B cell (primary cell): ENCODE results near the gene PXN. TPM values are rescaled to one million over a fixed set of nuclear protein-coding genes. Genes with fewer than 3 reads are reported as not detected.
"Not testable (repeated sequence)": the region's sequence is repeated elsewhere in the genome, so short reads cannot be mapped to it uniquely, and the experiment has no call there.

Source experiments
- ATAC-seq: fragments of 200-7000 bp; cut with Tn5 transposase; one replicate; pipeline ENCODE4 v1.10.0; 2021; ENCODE audit warnings: low read depth, mild to moderate bottlenecking, moderate number of reproducible peaks, moderate library complexity
- CTCF ChIA-PET: fragments of 350-600 bp; sonication (Branson Sonifier 250); formaldehyde crosslinking; loops from one replicate; lab custom pipeline; 2021; ENCODE audit warnings: antibody characterized with exemption, inconsistent platforms; lab: Charles Lee
- POLR2A ChIA-PET: fragments of 350-600 bp; sonication (Branson Sonifier 250); formaldehyde crosslinking; loops from one replicate; lab custom pipeline; 2021; ENCODE audit warnings: antibody characterized with exemption; lab: Charles Lee
- DNase-seq: peaks from one replicate; pipeline ENCODE4 v3.0.0; 2013
- H2AFZ ChIP-seq: 2 replicates; pipeline ENCODE4 v1.6.1; 2012; ENCODE audit warnings: mild to moderate bottlenecking, low read depth, low read length; ENCODE audit not compliant: insufficient read depth, poor library complexity, severe bottlenecking
- H3K27ac ChIP-seq, 2 donors: 1 replicate in 1 of 2; 2 replicates in 1 of 2; pipeline ENCODE4 v1.5.1; 2012 to 2013; ENCODE audit warnings: low read length in 2 of 2, mild to moderate bottlenecking in 2 of 2, moderate library complexity in 1 of 2
- H3K27me3 ChIP-seq, 4 experiments: fragments of 200-600 bp in 1 of 4; sonication (generic) in 1 of 4; replicated peaks in 1 of 4; 1 replicate in 2 of 4; 2 replicates in 2 of 4; pipeline versions ENCODE4 v1.6.1 to v1.7.0; 2013 to 2016; ENCODE audit warnings: low read length in 3 of 4, mild to moderate bottlenecking in 2 of 4, mixed read lengths in 1 of 4, moderate library complexity in 1 of 4; ENCODE audit not compliant: insufficient read depth in 4 of 4, control insufficient read depth in 3 of 4; ENCODE audit errors: control extremely low read depth in 1 of 4
- H3K36me3 ChIP-seq, 2 experiments: replicated peaks in 1 of 2; 1 replicate in 1 of 2; 2 replicates in 1 of 2; pipeline versions ENCODE4 v1.6.1 to v1.7.1; 2013; ENCODE audit warnings: low read length in 1 of 2; ENCODE audit not compliant: insufficient read depth in 2 of 2, control insufficient read depth in 1 of 2; ENCODE audit errors: control extremely low read depth in 1 of 2, extremely low read depth in 1 of 2
- H3K4me1 ChIP-seq, 2 donors: fragments of 200-600 bp in 1 of 2; sonication (generic) in 1 of 2; 1 replicate in 1 of 2; 2 replicates in 1 of 2; pipeline versions ENCODE4 v1.5.1 to v1.6.1; 2013 to 2017; ENCODE audit warnings: low read length in 2 of 2; ENCODE audit not compliant: control insufficient read depth in 2 of 2, insufficient read depth in 2 of 2
- H3K4me2 ChIP-seq: replicated peaks from 2 replicates; pipeline ENCODE3; 2012; ENCODE audit warnings: mild to moderate bottlenecking, low read depth, low read length; ENCODE audit not compliant: poor library complexity, severe bottlenecking
- H3K4me3 ChIP-seq, 5 experiments: fragments of 200-600 bp in 1 of 5; sonication (generic) in 1 of 5; 1 replicate in 3 of 5; 2 replicates in 2 of 5; pipeline versions ENCODE4 v1.5.1 to v1.7.0; 2011 to 2016; ENCODE audit warnings: low read length in 4 of 5, mild to moderate bottlenecking in 4 of 5, low read depth in 2 of 5, control low read depth in 1 of 5, moderate library complexity in 1 of 5; ENCODE audit not compliant: insufficient read depth in 1 of 5; ENCODE audit errors: control extremely low read depth in 1 of 5, extremely low read depth in 1 of 5
- H3K79me2 ChIP-seq: fragments of 200-600 bp; sonication (generic); one replicate; pipeline ENCODE4 v1.6.0; 2016; ENCODE audit warnings: low read length; ENCODE audit not compliant: control insufficient read depth, insufficient read depth
- H3K9ac ChIP-seq: fragments of 200-600 bp; sonication (generic); 2 replicates; pipeline ENCODE4 v1.6.1; 2017; ENCODE audit warnings: mild to moderate bottlenecking, low read length, moderate library complexity
- H3K9me3 ChIP-seq, 3 donors: one replicate each; pipeline versions ENCODE4 v1.6.1 to v1.7.1; 2013; ENCODE audit warnings: low read length in 2 of 3; ENCODE audit not compliant: control insufficient read depth in 2 of 3, insufficient read depth in 1 of 3; ENCODE audit errors: control extremely low read depth in 1 of 3
- H4K20me1 ChIP-seq: 2 replicates; pipeline ENCODE4 v1.6.0; 2012; ENCODE audit warnings: mild to moderate bottlenecking, low read length; ENCODE audit not compliant: insufficient read depth, control insufficient read depth, poor library complexity, severe bottlenecking
- H3K27ac Mint-ChIP-seq: one replicate; pipeline ENCODE4 v1.8.0; 2021; ENCODE audit warnings: mixed read lengths
- H3K27me3 Mint-ChIP-seq: one replicate; pipeline ENCODE4 v1.8.0; 2021; ENCODE audit warnings: mixed read lengths
- H3K4me1 Mint-ChIP-seq: one replicate; pipeline ENCODE4 v1.8.0; 2021; ENCODE audit warnings: mixed read lengths
- H3K4me3 Mint-ChIP-seq: one replicate; pipeline ENCODE4 v1.8.0; 2021; ENCODE audit warnings: mixed read lengths
- H3K9me3 Mint-ChIP-seq: one replicate; pipeline ENCODE4 v1.8.0; 2022; ENCODE audit warnings: mixed read lengths; ENCODE audit not compliant: insufficient read depth
- CTCF ChIP-seq: fragments of 200-600 bp; IDR thresholded peaks from one replicate; pipeline ENCODE4 v1.8.0; 2022; ENCODE audit warnings: antibody characterized with exemption, mild to moderate bottlenecking
- EZH2 ChIP-seq: IDR thresholded peaks from 2 replicates; pipeline ENCODE4 v1.6.1; 2012; ENCODE audit warnings: borderline replicate concordance, low read depth, mild to moderate bottlenecking, moderate library complexity, low read length; ENCODE audit not compliant: insufficient read depth, poor library complexity, severe bottlenecking
- WGBS: methylation state at CpG from one replicate; pipeline ENCODE4 v1.1.5; 2013; ENCODE audit warnings: missing lambda C conversion rate; ENCODE audit not compliant: insufficient coverage; 5-methylcytosine and 5-hydroxymethylcytosine counted together
- intact Hi-C: fragments of 100-400 bp; cut with micrococcal nuclease; formaldehyde crosslinking; loops from one replicate; pipeline ENCODE4 v1.10.0; 2022
- polyA plus RNA-seq: library from polyadenylated mRNA; depleted of rRNA; stranded (reverse); fragments of >200 nt; gene quantifications from 2 replicates; pipeline ENCODE4 v1.2.3, GENCODE V29; 2012
- total RNA-seq, 2 donors: library from RNA; stranded (reverse); fragments of 120-200 nt in 1 of 2; gene quantifications; 1 replicate in 1 of 2; 2 replicates in 1 of 2; pipeline versions ENCODE4 v1.2.3 to v1.2.4, GENCODE V29; 2013 to 2022

PXN gene
- total and polyA plus RNA-seq, 2 donors (not counting 1 experiment from before 2014, with no cell fraction given), result 2.0 to 3.1 TPM

GRCh38 chr12:120194226-120194533 is 71.3 kb downstream of the PXN start:
- no peaks in the 10 kb centered on the region for H3K27me3 ChIP-seq
- peak overlapping the region in 1 of 2 donors; percentile 85 for H3K27ac ChIP-seq
- H2AFZ ChIP-seq, result peak overlapping the region; percentile 99
- no peaks in the 10 kb centered on the region for H3K27me3 Mint-ChIP-seq
- H3K4me1 ChIP-seq, result peaks cover 19 to 29% of the 10 kb centered on the region in 2 donors
- H3K4me1 Mint-ChIP-seq, result peaks cover 25% of the 10 kb centered on the region
- peak overlapping the region; percentile 74 to 89 (median 78) for H3K4me3 ChIP-seq
- peaks cover 8 to 46% of the 10 kb centered on the region in 2 experiments for H3K36me3 ChIP-seq
- intact Hi-C loops, result loop anchor here (5.0 kb wide), 1 partner anchor 77 kb away; the partner anchor contains the start of gene RAB35
- peaks cover 40% of the 10 kb centered on the region for H4K20me1 ChIP-seq
- DNase-seq (no peak), ATAC-seq (no peak)
- peak overlapping the region; percentile 75 for H3K27ac Mint-ChIP-seq
- H3K9me3 Mint-ChIP-seq, result no peaks in the 10 kb centered on the region
- no peak for TF ChIP-seq CTCF
- no peak for TF ChIP-seq EZH2
- H3K9me3 ChIP-seq, result no peaks in the 10 kb centered on the region
- ChIA-PET CTCF (no interaction called here), POLR2A (no interaction called here)
- peak overlapping the region; percentile 82 for H3K9ac ChIP-seq
- WGBS, result 0% methylated on average over 18 of the region's 18 CpGs
- H3K79me2 ChIP-seq, result peaks cover 76% of the 10 kb centered on the region
- H3K4me2 ChIP-seq, result peak overlapping the region; percentile 94
- H3K4me3 Mint-ChIP-seq, result peak overlapping the region; percentile 90

- ATAC-seq, POLR2A ChIA-PET, H3K27ac ChIP-seq, H3K9me3 ChIP-seq, H2AFZ ChIP-seq, H3K27me3 ChIP-seq, H3K9ac ChIP-seq, H3K4me3 ChIP-seq, DNase-seq, H3K9me3 Mint-ChIP-seq, H3K27me3 Mint-ChIP-seq, CTCF ChIA-PET: not testable (repeated sequence)
- H3K4me3 Mint-ChIP-seq, result peak overlapping the region; percentile 90
- WGBS, result 91% methylated on average over 7 of the region's 8 CpGs
- peaks cover 76% of the 10 kb centered on the region for H3K79me2 ChIP-seq
- H3K27ac Mint-ChIP-seq, result peak overlapping the region; percentile 75
- H3K4me1 ChIP-seq, result peaks cover 13 to 20% of the 10 kb centered on the region in 2 donors
- intact Hi-C loops, result loop anchor here (5.0 kb wide), 1 partner anchor 76 kb away; the partner anchor contains the start of gene RAB35
- H4K20me1 ChIP-seq, result peaks cover 34% of the 10 kb centered on the region
- H3K4me2 ChIP-seq, result peak overlapping the region; percentile 94
- peaks cover 16% of the 10 kb centered on the region for H3K4me1 Mint-ChIP-seq
- H3K36me3 ChIP-seq, result peaks cover 6 to 43% of the 10 kb centered on the region in 2 experiments
Measured at GRCh38 chr12:120193286-120193685, 72.2 kb downstream of the PXN start.
